Astrocyte (in vitro differentiated cells and primary cell): ENCODE measurements around the gene KIF1A. TPM values are rescaled to one million over a fixed set of nuclear protein-coding genes. Genes with fewer than 3 reads are reported as not detected.

Experiments
- DNase-seq: peaks from one replicate; pipeline ENCODE4 v3.0.0-alpha.2; 2010; ENCODE audit warnings: low read depth
- FAIRE-seq: peaks from 2 replicates; lab custom pipeline; 2011; peaks lifted over from hg19 to GRCh38; lab: Jason Lieb, UNC
- H2AFZ ChIP-seq: 2 replicates; pipeline ENCODE4 v1.6.0; 2012; ENCODE audit warnings: low read depth, low read length, inconsistent platforms
- H3K27ac ChIP-seq: 2 replicates; pipeline ENCODE4 v1.5.1; 2011; ENCODE audit warnings: low read depth, low read length, inconsistent platforms
- H3K27me3 ChIP-seq: 2 replicates; pipeline ENCODE4 v1.6.0; 2011; ENCODE audit warnings: low read length, inconsistent platforms; ENCODE audit not compliant: insufficient read depth
- H3K36me3 ChIP-seq: 2 replicates; pipeline ENCODE4 v1.5.1; 2011; ENCODE audit warnings: low read length, inconsistent platforms; ENCODE audit not compliant: insufficient read depth
- H3K4me1 ChIP-seq: 2 replicates; pipeline ENCODE4 v1.5.1; 2011; ENCODE audit warnings: low read length, inconsistent platforms; ENCODE audit not compliant: insufficient read depth
- H3K4me2 ChIP-seq: 2 replicates; pipeline ENCODE4 v1.6.0; 2012; ENCODE audit warnings: low read length, inconsistent platforms
- H3K4me3 ChIP-seq: 2 replicates; pipeline ENCODE4 v1.5.1; 2011; ENCODE audit warnings: low read depth, mild to moderate bottlenecking, low read length, inconsistent platforms; ENCODE audit not compliant: insufficient read depth
- H3K79me2 ChIP-seq: 2 replicates; pipeline ENCODE4 v1.6.0; 2012; ENCODE audit warnings: mild to moderate bottlenecking, low read length, inconsistent platforms; ENCODE audit not compliant: insufficient read depth
- H3K9ac ChIP-seq: 2 replicates; pipeline ENCODE4 v1.6.0; 2012; ENCODE audit warnings: mild to moderate bottlenecking, low read length, inconsistent platforms
- H3K9me3 ChIP-seq: 2 replicates; pipeline ENCODE4 v1.5.1; 2012; ENCODE audit warnings: low read depth, mild to moderate bottlenecking, low read length, inconsistent platforms; ENCODE audit not compliant: insufficient read depth
- H4K20me1 ChIP-seq: 2 replicates; pipeline ENCODE4 v1.6.0; 2012; ENCODE audit warnings: low read length, inconsistent platforms; ENCODE audit not compliant: insufficient read depth
- H3K27ac Mint-ChIP-seq: one replicate; pipeline ENCODE4 v1.8.0; 2021; ENCODE audit warnings: mild to moderate bottlenecking, mixed read lengths; ENCODE audit not compliant: unreplicated experiment
- H3K27me3 Mint-ChIP-seq: one replicate; pipeline ENCODE4 v1.8.0; 2021; ENCODE audit warnings: low read depth, mixed read lengths; ENCODE audit not compliant: unreplicated experiment
- H3K36me3 Mint-ChIP-seq: one replicate; pipeline ENCODE4 v1.8.0; 2021; ENCODE audit warnings: low read depth, mixed read lengths; ENCODE audit not compliant: unreplicated experiment
- H3K4me1 Mint-ChIP-seq: one replicate; pipeline ENCODE4 v1.8.0; 2021; ENCODE audit warnings: low read depth, mixed read lengths; ENCODE audit not compliant: unreplicated experiment
- H3K4me3 Mint-ChIP-seq: one replicate; pipeline ENCODE4 v1.8.0; 2021; ENCODE audit warnings: mild to moderate bottlenecking, moderate library complexity, mixed read lengths; ENCODE audit not compliant: unreplicated experiment
- H3K9me3 Mint-ChIP-seq: one replicate; pipeline ENCODE4 v1.8.0; 2021; ENCODE audit warnings: mild to moderate bottlenecking, mixed read lengths; ENCODE audit not compliant: unreplicated experiment
- CTCF ChIP-seq: IDR thresholded peaks from 2 replicates; pipeline ENCODE4 v1.5.1; 2011; ENCODE audit warnings: low read depth, mild to moderate bottlenecking, inconsistent platforms, low read length, moderate library complexity; ENCODE audit not compliant: insufficient read depth
- EZH2 ChIP-seq: IDR thresholded peaks from 2 replicates; pipeline ENCODE4 v1.6.1; 2012; ENCODE audit warnings: mild to moderate bottlenecking, low read length, inconsistent platforms; ENCODE audit not compliant: insufficient read depth
- total RNA-seq: library from RNA; stranded (reverse); gene quantifications from 2 replicates; pipeline ENCODE4 v1.2.1, GENCODE V29; 2021

KIF1A gene
- total RNA-seq, 1 donor from 2014 or later, result 51.2 TPM

- no peak for FAIRE-seq
- H3K27ac Mint-ChIP-seq, result no peak overlapping the region
Measured at GRCh38 chr2:240752209-240752608, 67.8 kb downstream of the KIF1A start.

GRCh38 chr2:240750409-240750808, 69.6 kb downstream of the KIF1A start:
- DNase-seq (no peak), FAIRE-seq (no peak)
- Histone ChIP-seq H2AFZ (no peak overlapping the region), H3K79me2 (no peaks in the 10 kb centered on the region), H3K36me3 (no peaks in the 10 kb centered on the region), H3K4me3 (no peak overlapping the region), H3K27me3 (no peaks in the 10 kb centered on the region), H3K9me3 (no peaks in the 10 kb centered on the region), H3K27ac (no peak overlapping the region), H3K9ac (no peak overlapping the region), H3K4me1 (no peaks in the 10 kb centered on the region), H3K4me2 (no peak overlapping the region), H4K20me1 (no peaks in the 10 kb centered on the region)
- Mint-ChIP-seq H3K4me3 (no peak overlapping the region), H3K4me1 (no peaks in the 10 kb centered on the region), H3K36me3 (no peaks in the 10 kb centered on the region), H3K27ac (no peak overlapping the region), H3K9me3 (no peaks in the 10 kb centered on the region), H3K27me3 (peaks cover 10% of the 10 kb centered on the region)
- no peak for TF ChIP-seq CTCF
- no peak for TF ChIP-seq EZH2

More at GRCh38 chr2:240752209-240752608, 67.8 kb downstream of the KIF1A start:
- Histone ChIP-seq H3K4me2 (no peak overlapping the region), H3K36me3 (no peaks in the 10 kb centered on the region), H3K27ac (no peak overlapping the region), H4K20me1 (no peaks in the 10 kb centered on the region), H3K4me1 (no peaks in the 10 kb centered on the region), H3K9me3 (no peaks in the 10 kb centered on the region), H3K79me2 (no peaks in the 10 kb centered on the region), H3K4me3 (no peak overlapping the region), H2AFZ (no peak overlapping the region), H3K9ac (no peak overlapping the region), H3K27me3 (no peaks in the 10 kb centered on the region)
- Mint-ChIP-seq H3K4me3 (no peak overlapping the region), H3K9me3 (no peaks in the 10 kb centered on the region), H3K27me3 (peaks cover 6% of the 10 kb centered on the region), H3K4me1 (no peaks in the 10 kb centered on the region), H3K36me3 (no peaks in the 10 kb centered on the region)
- TF ChIP-seq EZH2 (no peak), CTCF (no peak)
- no peak for DNase-seq

- H3K4me3 ChIP-seq, result no peak overlapping the region
- Mint-ChIP-seq H3K9me3 (no peaks in the 10 kb centered on the region), H3K4me1 (no peaks in the 10 kb centered on the region), H3K27me3 (peaks cover 13% of the 10 kb centered on the region), H3K4me3 (no peak overlapping the region), H3K27ac (peak overlapping the region; percentile 34), H3K36me3 (peaks cover 2% of the 10 kb centered on the region)
- H3K27me3 ChIP-seq, result no peaks in the 10 kb centered on the region
- no peak overlapping the region for H3K27ac ChIP-seq
- H3K9me3 ChIP-seq, result no peaks in the 10 kb centered on the region
- H2AFZ ChIP-seq, result no peak overlapping the region
- no peak overlapping the region for H3K9ac ChIP-seq
- H3K79me2 ChIP-seq, result no peaks in the 10 kb centered on the region
- no peak overlapping the region for H3K4me2 ChIP-seq
- H3K4me1 ChIP-seq, result no peaks in the 10 kb centered on the region
- TF ChIP-seq CTCF, result no peak
- TF ChIP-seq EZH2, result no peak
- no peak for DNase-seq
- no peaks in the 10 kb centered on the region for H3K36me3 ChIP-seq
- H4K20me1 ChIP-seq, result no peaks in the 10 kb centered on the region
- FAIRE-seq, result no peak
Measured at GRCh38 chr2:240749516-240749915, 70.5 kb downstream of the KIF1A start.
